Measurements from ENCODE around the gene FBXO42.

FBXO42 gene

DNA sequence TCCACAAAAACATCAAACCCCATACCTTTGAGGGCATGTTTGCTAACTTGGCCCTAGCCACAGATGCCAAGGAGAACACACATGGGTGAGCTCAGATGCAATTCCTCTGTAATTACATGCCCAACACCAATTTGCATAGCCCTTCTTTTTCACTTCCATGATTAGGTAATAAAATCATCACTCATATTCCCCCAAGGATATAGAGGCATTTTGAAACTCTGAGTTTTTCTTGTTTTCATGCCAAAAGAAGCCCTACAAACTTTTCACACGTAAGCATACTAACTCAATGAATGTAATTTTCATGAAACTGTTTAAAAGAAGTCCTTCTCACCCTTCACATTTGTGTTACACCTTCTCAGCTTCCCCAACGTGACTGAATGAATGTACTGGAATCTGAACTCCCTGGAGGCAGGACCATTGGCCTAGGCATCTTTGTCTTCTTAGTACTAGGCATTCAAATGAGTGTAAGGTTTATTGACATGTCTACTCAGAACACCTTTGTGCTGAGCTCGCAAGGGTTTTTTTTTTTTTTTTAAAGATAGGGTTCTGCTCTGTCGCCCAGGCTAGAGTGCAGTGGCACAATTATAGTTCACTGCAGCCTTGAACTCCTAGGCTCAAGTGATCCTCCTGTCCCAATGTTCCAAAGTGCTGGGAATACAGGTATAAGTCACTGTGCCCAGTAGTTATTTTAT lies 31.0 kb downstream of the FBXO42 start:
- no peak for DNase-seq

DNA sequence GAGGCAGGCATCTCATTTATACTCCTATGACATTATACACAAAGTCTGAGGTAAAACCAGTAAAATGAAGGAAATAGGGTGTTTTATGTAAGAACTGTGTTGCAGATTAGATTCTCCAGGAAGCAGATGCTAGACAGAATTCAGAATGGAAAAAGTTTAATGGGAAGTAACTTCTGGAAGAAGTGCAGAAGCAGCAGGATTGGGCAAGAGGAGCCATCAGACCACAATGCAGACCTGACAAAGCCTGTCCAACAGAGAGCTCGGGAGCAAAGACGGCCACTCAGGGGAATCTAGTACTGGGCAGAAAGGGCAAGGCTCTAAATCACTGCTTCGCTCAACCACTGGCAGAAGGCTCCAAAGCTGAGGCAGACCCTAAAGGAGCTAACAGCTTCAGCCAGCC lies 33.7 kb downstream of the FBXO42 start:
- DNase-seq: no peak

- no peak for DNase-seq
Observed at GRCh38 chr1:16315437-16315836, 36.8 kb downstream of the FBXO42 start.

DNA sequence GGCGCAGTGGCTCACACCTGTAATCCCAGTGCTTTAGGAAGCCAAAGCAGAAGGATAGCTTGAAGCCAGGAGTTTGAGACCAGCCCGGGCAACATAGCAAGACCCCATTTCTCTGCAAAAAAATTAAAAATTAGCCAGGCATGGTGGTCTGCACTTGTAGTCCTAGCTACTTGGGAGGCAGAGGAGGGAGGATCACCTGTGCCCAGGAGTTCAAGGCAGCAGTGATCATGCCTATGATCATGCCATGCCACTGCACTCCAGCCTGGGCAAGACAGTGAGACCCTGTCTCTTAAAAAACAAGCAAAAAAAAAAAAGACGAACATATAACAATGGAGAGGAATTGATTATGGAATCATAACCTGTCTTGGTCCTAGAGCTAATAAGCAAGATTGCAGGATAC lies 45.1 kb downstream of the FBXO42 start:
- DNase-seq: no peak

DNA sequence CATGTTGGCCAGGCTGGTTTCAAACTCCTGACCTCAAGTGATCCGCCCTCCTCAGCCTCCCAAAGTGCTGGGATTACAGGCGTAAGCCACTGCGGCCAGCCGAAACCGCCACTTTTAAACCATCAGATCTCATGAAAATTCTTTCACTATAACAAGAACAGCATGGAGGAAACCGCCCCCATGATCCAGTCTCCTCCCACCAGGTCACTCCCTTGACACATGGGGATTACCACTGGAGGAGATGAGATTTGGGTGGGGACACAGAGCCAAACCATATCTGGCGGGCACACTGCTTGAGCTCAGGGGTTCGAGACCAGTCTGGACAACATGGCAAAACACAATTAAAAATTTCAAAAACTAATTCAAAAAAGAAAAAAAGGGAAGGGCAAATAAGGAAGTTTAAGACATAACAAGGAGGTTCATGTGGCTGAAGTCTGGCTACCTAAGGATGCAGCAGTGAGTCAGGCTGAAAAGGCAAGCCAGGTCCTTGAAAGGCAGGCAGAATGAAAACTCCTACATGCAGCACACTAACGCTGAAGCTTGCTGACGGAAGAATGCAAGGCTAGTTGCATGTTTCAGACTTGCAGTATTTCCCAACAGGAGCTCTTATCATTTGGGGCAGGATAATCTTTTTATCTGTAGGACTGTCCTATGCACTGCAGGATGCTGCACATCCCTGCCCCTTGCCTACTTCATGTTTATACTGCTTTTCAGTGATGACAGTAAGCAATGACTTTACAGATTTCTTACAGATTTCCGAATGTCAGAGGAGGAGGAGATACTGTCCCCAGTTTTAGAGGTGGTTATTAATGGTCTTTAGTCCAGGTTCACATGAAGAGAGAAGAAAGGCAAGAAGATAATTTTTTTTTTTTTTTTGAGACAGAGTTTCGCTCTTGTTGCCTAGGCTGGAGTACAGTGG lies 49.3 kb downstream of the FBXO42 start:
- no peak for DNase-seq

DNA sequence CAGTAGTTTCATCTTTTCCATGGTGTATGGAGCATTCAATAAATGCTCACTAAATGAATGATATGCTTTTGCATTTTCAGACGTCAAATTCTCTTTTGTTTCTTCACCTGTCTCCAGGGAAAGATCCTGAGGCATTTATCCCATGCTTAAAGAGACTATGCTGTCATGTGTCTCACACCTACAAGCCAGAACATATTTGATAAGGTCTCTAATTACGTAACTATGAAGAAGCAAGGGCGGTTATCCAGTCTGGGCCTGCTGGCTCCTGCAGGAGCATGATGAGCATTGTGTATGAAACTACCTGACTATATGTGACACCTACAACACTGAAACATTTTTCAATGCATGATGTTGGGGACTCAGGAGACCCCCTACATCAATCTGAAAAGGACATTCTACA lies 51.8 kb downstream of the FBXO42 start:
- no peak for DNase-seq

GRCh38 chr1:16298653-16299052 lies 53.6 kb downstream of the FBXO42 start:
- DNase-seq: no peak

DNA sequence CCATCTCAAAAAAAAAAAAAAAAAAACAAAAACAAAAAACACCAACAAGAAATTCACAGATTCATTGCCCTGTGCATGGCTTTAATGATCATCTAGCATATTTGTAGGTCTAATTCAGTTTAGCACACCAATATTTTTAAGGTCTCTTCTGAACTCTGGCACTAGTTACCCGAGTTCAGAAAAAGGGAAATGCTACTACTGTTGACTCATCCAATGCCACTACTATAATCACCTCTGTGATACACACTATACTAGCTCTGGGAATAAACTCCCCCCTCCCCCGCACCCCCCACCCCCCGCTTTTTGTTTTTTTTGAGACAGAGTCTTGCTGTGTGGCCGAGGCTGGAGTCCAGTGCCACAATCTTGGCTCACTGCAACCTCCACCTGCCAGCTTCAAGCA lies 55.6 kb downstream of the FBXO42 start:
- no peak for DNase-seq

DNA sequence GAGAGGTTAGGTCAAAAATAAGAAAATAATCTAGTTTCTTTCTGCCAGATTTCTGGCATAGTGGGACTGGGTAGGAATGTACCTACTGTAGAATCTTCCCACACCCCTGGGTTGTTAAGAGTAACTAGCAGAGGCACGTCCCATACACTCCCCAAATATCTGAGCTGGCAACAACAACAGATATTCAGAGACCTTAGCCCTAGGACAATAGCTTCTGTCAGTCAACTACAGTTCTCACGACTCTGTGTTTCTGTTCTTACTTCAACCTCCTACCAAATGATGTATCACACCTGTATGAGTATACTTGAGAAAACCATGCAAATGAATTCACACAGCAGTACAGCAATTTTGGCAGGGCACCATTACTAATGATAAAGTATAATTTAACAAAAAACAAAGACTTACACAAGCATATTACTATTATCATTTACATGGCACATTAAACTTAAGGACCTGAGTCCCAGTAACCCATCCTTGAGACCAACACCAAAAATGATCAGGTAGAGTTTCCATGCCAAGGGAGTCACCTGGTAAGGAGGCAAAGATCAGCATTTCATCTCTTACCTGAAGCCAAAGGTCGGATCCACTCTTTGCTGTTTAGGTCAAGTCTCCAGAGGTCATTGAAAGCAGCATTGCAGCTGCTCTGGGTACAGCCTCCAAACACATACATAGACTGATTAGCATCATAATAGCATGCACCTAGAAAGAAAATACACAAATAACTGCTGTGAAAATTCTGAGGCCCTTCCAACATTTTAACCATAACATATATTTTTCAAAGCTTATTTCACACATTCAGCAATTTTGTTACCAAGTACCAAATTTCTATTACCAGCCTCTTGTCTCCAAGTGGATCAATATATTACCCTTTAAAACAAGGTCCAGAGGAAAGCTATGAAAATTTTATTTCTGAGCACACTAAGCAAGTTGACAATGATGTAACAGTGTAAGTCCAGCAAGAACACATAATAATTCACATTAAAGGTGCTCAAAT lies 57.8 kb downstream of the FBXO42 start:
- no peak for DNase-seq

GRCh38 chr1:16293538-16293937 lies 58.7 kb downstream of the FBXO42 start:
- no peak for DNase-seq

DNA sequence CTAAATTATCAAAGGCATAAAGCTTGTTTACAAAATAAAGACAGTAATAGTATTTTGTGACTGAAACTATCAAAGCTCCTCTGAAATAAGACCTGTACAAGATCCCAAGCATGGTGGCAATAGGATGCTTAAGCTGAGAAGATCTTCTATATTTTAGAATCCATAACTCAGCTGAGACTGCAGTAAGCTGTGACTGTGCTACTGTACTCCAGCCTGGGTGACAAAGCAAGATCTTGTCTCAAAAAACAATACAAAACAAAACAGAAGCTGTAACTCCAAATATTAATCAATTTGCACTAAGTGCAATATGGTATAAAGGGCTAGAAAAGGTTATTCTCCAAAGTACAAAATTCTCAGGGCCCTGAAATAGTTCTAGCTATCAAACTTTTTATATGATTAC lies 59.5 kb downstream of the FBXO42 start:
- no peak for DNase-seq

- no peak for DNase-seq
Observed at GRCh38 chr1:16289959-16290358, 62.3 kb downstream of the FBXO42 start.

DNA sequence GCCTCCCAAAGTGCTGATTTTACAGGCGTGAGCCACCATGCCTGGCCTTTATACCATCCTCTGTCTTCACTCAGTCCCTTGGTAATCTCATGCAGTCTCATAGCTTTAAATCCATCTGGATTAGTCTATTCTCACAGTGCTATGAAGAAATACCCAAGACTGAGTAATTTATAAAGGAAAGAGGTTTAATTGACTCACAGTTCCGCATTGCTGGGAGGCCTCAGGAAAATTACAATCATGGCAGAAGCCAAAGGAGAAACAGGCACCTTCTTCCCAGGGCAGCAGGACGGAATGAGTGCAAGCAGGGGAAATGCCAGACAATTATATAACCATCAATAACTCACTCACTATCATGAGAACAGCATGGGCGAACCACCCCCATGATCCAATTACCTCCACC lies 66.2 kb downstream of the FBXO42 start:
- no peak for DNase-seq

DNA sequence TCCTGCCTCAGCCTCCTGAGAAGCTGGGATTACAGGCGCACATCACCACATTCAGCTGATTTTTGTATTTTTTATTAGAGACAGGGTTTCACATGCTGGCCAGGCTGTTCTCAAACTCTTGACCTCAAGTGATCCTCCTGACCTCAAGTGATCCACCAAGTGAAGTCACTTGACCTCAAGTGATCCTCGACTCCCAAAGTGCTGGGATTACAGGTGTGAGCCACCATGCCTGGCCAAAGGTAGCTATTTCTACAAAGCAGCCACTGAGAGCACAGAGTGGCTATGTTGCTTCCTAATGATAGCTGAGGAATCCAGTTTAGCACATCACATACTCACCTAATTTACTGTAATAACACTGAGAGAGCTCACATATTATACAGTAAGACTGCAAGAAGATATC lies 70.5 kb downstream of the FBXO42 start:
- DNase-seq: no peak

DNA sequence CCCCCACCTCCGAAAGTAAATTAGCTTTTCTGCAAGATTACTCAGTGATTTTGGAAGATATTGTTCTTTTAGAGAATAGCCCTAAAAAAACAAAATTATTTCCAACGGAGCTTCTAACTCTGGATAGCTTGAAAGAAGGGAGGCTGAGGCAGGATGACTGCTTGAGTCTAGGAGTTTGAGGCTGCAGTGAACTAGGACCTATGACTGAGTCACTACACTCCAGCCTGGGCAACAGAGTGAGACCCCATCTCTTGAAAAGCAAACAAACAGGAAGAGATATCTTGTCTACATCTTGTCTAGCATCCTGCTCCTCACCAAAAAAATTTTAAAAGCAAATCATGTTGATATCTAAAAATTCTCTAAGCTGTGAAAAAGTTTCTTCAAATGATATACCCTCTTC lies 73.1 kb downstream of the FBXO42 start:
- no peak for DNase-seq

GRCh38 chr1:16276302-16277030 lies 75.8 kb downstream of the FBXO42 start:
- no peak for DNase-seq

DNA sequence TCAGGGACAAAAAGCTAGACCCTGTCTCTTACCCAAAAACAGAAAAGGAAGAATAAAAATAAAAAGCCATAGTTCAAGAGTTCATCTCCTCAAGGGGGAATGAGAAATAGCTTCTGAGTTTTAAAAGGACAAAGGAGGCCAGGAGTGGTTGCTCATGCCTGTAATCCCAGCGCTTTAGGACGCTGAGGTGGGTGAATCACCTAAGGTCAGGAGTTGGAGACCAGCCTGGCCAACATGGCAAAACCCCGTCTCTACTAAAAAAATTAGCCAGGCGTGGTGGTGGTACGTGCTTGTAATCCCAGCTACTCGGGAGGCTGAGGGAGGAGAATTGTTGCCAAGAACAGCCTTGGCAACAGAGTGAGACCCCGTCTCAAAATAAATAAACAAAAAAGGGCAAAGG lies 76.7 kb downstream of the FBXO42 start:
- DNase-seq: no peak

GRCh38 chr1:16267690-16268180 lies 84.5 kb downstream of the FBXO42 start:
- no peak for DNase-seq

DNA sequence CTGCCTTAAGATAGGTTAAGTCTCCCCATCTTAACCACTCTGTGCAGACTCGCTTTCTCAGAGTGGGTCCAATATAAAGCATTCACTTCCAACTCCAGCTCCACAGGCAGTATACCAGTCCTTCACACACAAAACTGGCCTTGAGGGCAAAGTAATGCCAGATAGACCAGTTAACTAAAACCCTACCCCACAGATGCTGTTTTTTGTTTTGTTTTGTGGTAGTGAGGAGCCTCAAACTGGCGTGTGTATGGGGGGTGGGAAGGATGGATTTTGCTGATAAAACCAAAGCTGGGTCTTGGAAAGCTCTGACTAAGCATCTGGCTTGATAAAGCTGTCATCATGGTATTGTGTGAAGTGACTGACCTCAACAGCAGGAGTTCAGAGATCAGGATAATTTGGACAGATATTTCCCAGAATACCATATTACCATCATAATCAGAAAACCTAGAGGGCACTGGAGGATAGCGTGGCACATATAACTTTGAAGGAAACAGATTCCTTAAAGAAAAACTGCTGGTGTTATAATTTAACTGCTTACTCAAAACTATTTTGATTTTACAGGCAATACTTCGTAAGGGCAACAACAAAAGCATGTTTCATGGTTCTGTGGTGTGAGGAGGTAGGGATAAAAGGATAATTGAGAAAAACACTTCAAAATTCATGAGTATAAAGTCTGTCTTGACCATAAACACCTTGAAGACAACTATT lies 85.7 kb downstream of the FBXO42 start:
- DNase-seq: no peak

DNA sequence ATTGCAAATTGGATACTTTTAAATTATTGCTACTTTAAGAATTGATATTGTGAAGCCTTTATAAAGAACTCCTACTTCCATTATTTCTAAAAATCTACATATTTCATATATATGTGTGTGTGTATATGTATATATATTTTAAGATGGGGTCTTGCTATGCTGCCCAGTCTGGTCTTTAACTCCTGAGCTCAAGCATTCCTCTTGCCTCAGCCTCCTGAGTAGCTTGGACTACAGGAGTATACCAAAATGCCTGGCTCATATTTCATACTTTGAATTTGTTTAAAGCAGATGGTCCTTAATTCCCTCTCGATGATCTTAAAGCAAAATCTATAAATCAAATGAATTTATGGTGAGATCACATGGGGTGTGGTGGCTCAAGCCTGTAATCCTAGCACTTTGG lies 90.2 kb downstream of the FBXO42 start:
- DNase-seq: no peak

DNA sequence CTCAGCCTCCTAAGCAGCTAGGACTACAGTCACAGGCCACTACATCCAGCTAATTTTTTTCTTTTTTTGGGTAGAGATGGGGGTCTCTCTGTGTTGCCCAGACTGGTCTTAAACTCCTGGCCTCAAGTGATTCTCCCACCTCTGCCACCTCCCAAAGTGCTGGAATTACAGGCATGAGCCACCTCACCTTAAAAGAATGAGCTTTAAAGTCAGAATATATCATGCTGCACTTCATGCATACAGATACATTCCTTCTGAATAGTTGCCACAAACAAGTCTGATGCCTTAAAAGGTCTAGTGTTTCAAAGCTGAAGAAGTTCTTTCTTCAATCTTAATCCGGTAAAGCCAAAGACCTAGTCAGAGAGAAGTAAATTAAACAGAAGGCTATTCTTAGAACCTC lies 91.5 kb downstream of the FBXO42 start:
- DNase-seq: no peak

Measured in activated naive CD4-positive, alpha-beta T cell treated with Interleukin-2 at 50 U/mL for 16 hours (primary cell).